GM12878 (cell line): ENCODE data around the gene STX1B. TPM values are rescaled to one million over a fixed set of nuclear protein-coding genes. Genes with fewer than 3 reads are reported as not detected.

ENCODE experiments used
- ATAC-seq: fragments of 200-7000 bp; cut with Tn5 transposase; 3 replicates; pipeline ENCODE4 v1.9.1; 2020; ENCODE audit warnings: mild to moderate bottlenecking, moderate library complexity
- BruUV-seq: library from RNA; stranded (reverse); fragments of 400-500 nt; replicated peaks from 2 replicates; lab custom pipeline; 2021; lab: Mats Ljungman, UMichigan
- CTCF ChIA-PET: fragments of 300-600 bp; sonication (Branson Sonifier 250); formaldehyde crosslinking; extraction: SDS; loops from one replicate; lab custom pipeline; 2021; ENCODE audit warnings: inconsistent platforms; lab: Yijun Ruan, JAX
- POLR2A ChIA-PET: fragments of 350-600 bp; formaldehyde crosslinking; extraction: SDS; loops from one replicate; lab custom pipeline; 2021; ENCODE audit warnings: inconsistent platforms; lab: Charles Lee
- RAD21 ChIA-PET: fragments of 300-600 bp; sonication (Branson Sonifier 250); formaldehyde crosslinking; loops from one replicate; lab custom pipeline; 2023; ENCODE audit warnings: antibody characterized with exemption; ENCODE audit not compliant: unreplicated experiment; lab: Charles Lee
- SMC1A ChIA-PET: fragments of 300-600 bp; sonication (Branson Sonifier 250); formaldehyde crosslinking; loops from one replicate; lab custom pipeline; 2023; ENCODE audit not compliant: unreplicated experiment, uncharacterized antibody; lab: Charles Lee
- DNase-seq: peaks from one replicate; pipeline ENCODE4 v3.0.0-alpha.2; 2011; ENCODE audit warnings: low read depth, low spot score
- FAIRE-seq: peaks from 3 replicates; lab custom pipeline; 2011; peaks lifted over from hg19 to GRCh38; lab: Jason Lieb, UNC
- H2AFZ ChIP-seq: 2 replicates; pipeline ENCODE4 v1.6.0; 2011; ENCODE audit warnings: low read depth, low read length, control low read depth; ENCODE audit not compliant: control insufficient read depth
- H3K27ac ChIP-seq: 2 replicates; pipeline ENCODE4 v1.5.1; 2011; ENCODE audit warnings: control low read depth; ENCODE audit not compliant: control insufficient read depth, insufficient read depth
- H3K27me3 ChIP-seq, 2 experiments: replicated peaks in 1 of 2; 2 replicates each; pipeline versions ENCODE4 v1.6.0 to v1.6.1; 2011; ENCODE audit warnings: low read length in 1 of 2; ENCODE audit not compliant: control insufficient read depth in 2 of 2, insufficient read depth in 2 of 2
- H3K36me3 ChIP-seq, 2 experiments: 2 replicates each; pipeline ENCODE4 v1.5.1; 2011; ENCODE audit warnings: low read length in 1 of 2; ENCODE audit not compliant: control insufficient read depth in 2 of 2, insufficient read depth in 2 of 2
- H3K4me1 ChIP-seq: 2 replicates; pipeline ENCODE4 v1.6.1; 2011; ENCODE audit warnings: mild to moderate bottlenecking, low read length, moderate library complexity, mixed read lengths; ENCODE audit not compliant: control insufficient read depth, insufficient read depth
- H3K4me2 ChIP-seq: 2 replicates; pipeline ENCODE4 v1.6.0; 2011; ENCODE audit warnings: control low read depth; ENCODE audit not compliant: control insufficient read depth, insufficient read depth
- H3K4me3 ChIP-seq: fragments of 200-600 bp; sonication (generic); 2 replicates; pipeline ENCODE4 v1.5.1; 2016
- H3K79me2 ChIP-seq: 2 replicates; pipeline ENCODE4 v1.6.0; 2011; ENCODE audit warnings: low read length; ENCODE audit not compliant: control insufficient read depth, insufficient read depth
- H3K9ac ChIP-seq: 2 replicates; pipeline ENCODE4 v1.8.0; 2011; ENCODE audit warnings: low read length, control low read depth, mixed read lengths; ENCODE audit not compliant: control insufficient read depth, insufficient read depth
- H3K9me3 ChIP-seq: replicated peaks from 3 replicates; pipeline ENCODE4 v1.5.1; 2011; ENCODE audit warnings: mild to moderate bottlenecking, low read length; ENCODE audit not compliant: control insufficient read depth, insufficient read depth
- H4K20me1 ChIP-seq: 2 replicates; pipeline ENCODE4 v1.6.0; 2011; ENCODE audit not compliant: control insufficient read depth, insufficient read depth
- BRCA1 ChIP-seq: IDR thresholded peaks from 2 replicates; pipeline ENCODE4 v1.6.1; 2011; ENCODE audit warnings: low read depth, low read length, improper control_type of control experiment
- CBFB ChIP-seq: IDR thresholded peaks from 2 replicates; pipeline ENCODE4 v1.6.1; 2016; ENCODE audit warnings: antibody characterized with exemption, low read depth
- CREM ChIP-seq: IDR thresholded peaks from 2 replicates; pipeline ENCODE4 v1.6.1; 2014; ENCODE audit warnings: antibody characterized with exemption, low read depth
- DPF2 ChIP-seq: fragments of 450-650 bp; IDR thresholded peaks from 2 replicates; pipeline ENCODE4 v1.6.1; 2017; ENCODE audit warnings: mild to moderate bottlenecking
- EGR1 ChIP-seq, 2 experiments: IDR thresholded peaks; 1 replicate in 1 of 2; 2 replicates in 1 of 2; pipeline ENCODE4 v1.6.1; 2011 to 2012; ENCODE audit warnings: low read depth in 2 of 2, low read length in 2 of 2, borderline replicate concordance in 1 of 2, mild to moderate bottlenecking in 1 of 2, moderate library complexity in 1 of 2
- HDGF ChIP-seq: fragments of 450-650 bp; IDR thresholded peaks from 2 replicates; pipeline ENCODE4 v1.6.1; 2016; ENCODE audit warnings: antibody characterized with exemption
- IKZF1 ChIP-seq: fragments of 450-650 bp; conservative IDR thresholded peaks from 2 replicates; pipeline ENCODE4 v1.6.1; 2017; ENCODE audit warnings: antibody characterized with exemption, mild to moderate bottlenecking
- MEF2B ChIP-seq: fragments of 450-650 bp; IDR thresholded peaks from 2 replicates; pipeline ENCODE4 v1.6.1; 2018; ENCODE audit warnings: mild to moderate bottlenecking, moderate library complexity; ENCODE audit not compliant: partially characterized antibody, poor library complexity, severe bottlenecking
- MTA2 ChIP-seq: fragments of 450-650 bp; IDR thresholded peaks from 2 replicates; pipeline ENCODE4 v1.6.1; 2016; ENCODE audit warnings: low read depth, mild to moderate bottlenecking, moderate library complexity
- MTA3 ChIP-seq: IDR thresholded peaks from 2 replicates; pipeline ENCODE4 v1.6.1; 2012; ENCODE audit warnings: low read length, inconsistent platforms, borderline replicate concordance
- NR2C1 ChIP-seq: fragments of 450-650 bp; IDR thresholded peaks from 2 replicates; pipeline ENCODE4 v1.6.1; 2017; ENCODE audit warnings: antibody characterized with exemption, mild to moderate bottlenecking, moderate library complexity
- NR2F1 ChIP-seq: fragments of 450-650 bp; conservative IDR thresholded peaks from 2 replicates; pipeline ENCODE4 v1.6.1; 2017; ENCODE audit warnings: mild to moderate bottlenecking
- PAX8 ChIP-seq: fragments of 450-650 bp; IDR thresholded peaks from 2 replicates; pipeline ENCODE4 v1.6.1; 2017; ENCODE audit warnings: mild to moderate bottlenecking, moderate library complexity
- POLR2AphosphoS5 ChIP-seq: IDR thresholded peaks from 2 replicates; pipeline ENCODE4 v1.6.1; 2011; ENCODE audit warnings: mild to moderate bottlenecking, low read length, inconsistent platforms
- SIX5 ChIP-seq: IDR thresholded peaks from 2 replicates; pipeline ENCODE4 v1.6.1; 2011; ENCODE audit warnings: mild to moderate bottlenecking, low read depth, low read length, moderate library complexity; ENCODE audit not compliant: severe bottlenecking
- SREBF2 ChIP-seq: IDR thresholded peaks from 2 replicates; pipeline ENCODE4 v1.6.1; 2012; ENCODE audit warnings: mild to moderate bottlenecking, low read length
- TCF12 ChIP-seq: IDR thresholded peaks from 2 replicates; pipeline ENCODE4 v1.6.1; 2011; ENCODE audit warnings: low read depth, mild to moderate bottlenecking, low read length
- TCF7 ChIP-seq: IDR thresholded peaks from 2 replicates; pipeline ENCODE4 v1.6.1; 2014; ENCODE audit warnings: antibody characterized with exemption, borderline replicate concordance
- WRNIP1 ChIP-seq: IDR thresholded peaks from 2 replicates; pipeline ENCODE4 v1.6.1; 2011; ENCODE audit warnings: low read depth, low read length, improper control_type of control experiment, borderline replicate concordance
- ZNF384 ChIP-seq: IDR thresholded peaks from 2 replicates; pipeline ENCODE4 v1.6.1; 2012; ENCODE audit warnings: low read depth, mild to moderate bottlenecking, low read length, improper control_type of control experiment, borderline replicate concordance
- WGBS: methylation state at CpG from one replicate; pipeline ENCODE4 v1.1.6; 2016; ENCODE audit warnings: low lambda C conversion rate; ENCODE audit not compliant: insufficient replicate concordance, insufficient coverage; ENCODE audit errors: missing lambda C conversion rate; 5-methylcytosine and 5-hydroxymethylcytosine counted together
- in situ Hi-C: fragments of 300-500 bp; cut with MboI; formaldehyde crosslinking; loops from 9 replicates; pipeline ENCODE4 v1.14.3; 2018; ENCODE audit warnings: mixed read lengths
- intact Hi-C: fragments of 100-400 bp; cut with micrococcal nuclease; formaldehyde crosslinking; loops from one replicate; pipeline ENCODE4 v1.14.2; 2022; ENCODE audit not compliant: unreplicated experiment
- polyA plus RNA-seq, 11 experiments: library from polyadenylated mRNA; depleted of rRNA in 4 of 11; unstranded in 6 of 11; stranded (reverse) in 5 of 11; fragments of >200 nt; fragmentation: Nextera tagmentation in 4 of 11; fragmentation: Illumina TruSeq in 1 of 11; extraction: Ambion mirVana in 4 of 11; extraction: Trizol in 1 of 11; gene quantifications; 1 replicate in 1 of 11; 2 replicates in 10 of 11; pipeline versions ENCODE4 v1.2.1 to v1.2.3, GENCODE V29; 2011 to 2016; ENCODE audit warnings: inconsistent platforms in 2 of 11, missing spikeins in 2 of 11, low read depth in 1 of 11
- total RNA-seq, 4 experiments: library from RNA; depleted of rRNA in 3 of 4; stranded (reverse); fragments of >200 nt in 3 of 4; fragmentation: Illumina TruSeq in 1 of 4; extraction: Trizol in 1 of 4; gene quantifications; 2 replicates each; pipeline versions ENCODE4 v1.2.1 to v1.2.3, GENCODE V29; 2013 to 2021
- TF ChIP-seq, protein P1 (sequence below): fragments of 450-650 bp; formaldehyde crosslinking; IDR thresholded peaks from 2 replicates; pipeline ENCODE4 v1.4.0; 2022; ENCODE audit warnings: mild to moderate bottlenecking, moderate library complexity
- TF ChIP-seq, protein P2 (sequence below): IDR thresholded peaks from 2 replicates; pipeline ENCODE4 v1.6.1; 2012; ENCODE audit warnings: low read depth, low read length, improper control_type of control experiment

STX1B gene
- total and polyA plus RNA-seq, 10 of the 15 experiments (the other 5 are each of a cell fraction or from before 2014, with no cell fraction given): 0.22 to 2.5 (median 1.1) TPM

DNA sequence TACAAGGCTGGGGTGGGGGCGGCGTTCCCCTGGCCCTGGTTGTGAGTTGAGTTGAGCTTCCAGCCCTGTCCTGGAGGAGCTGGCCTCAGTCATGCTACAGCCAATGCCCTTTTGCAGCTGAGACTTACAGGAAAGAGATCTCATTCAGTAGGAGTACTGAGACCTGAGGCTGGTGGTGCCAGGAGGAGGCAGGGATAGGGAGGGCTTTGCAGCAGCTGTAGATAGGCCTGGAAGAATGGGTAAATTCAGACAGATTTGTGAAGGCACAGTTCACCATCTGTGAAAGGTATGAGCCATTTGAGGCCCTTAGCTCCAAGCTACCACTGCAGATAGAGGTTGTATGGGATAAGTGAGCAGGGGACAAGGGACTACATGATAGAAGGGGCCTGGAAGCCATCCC, 28.6 kb upstream of the STX1B start (continued):
- TF ChIP-seq NR2C1: no peak
- no peak for TF ChIP-seq DPF2
- TF ChIP-seq ZNF384: no peak
- TF ChIP-seq SREBF2: no peak
- no peak for TF ChIP-seq WRNIP1
- TF ChIP-seq MTA3: no peak
- TF ChIP-seq NR2F1: no peak
- TF ChIP-seq TCF12: no peak
- TF ChIP-seq IKZF1: no peak

DNA sequence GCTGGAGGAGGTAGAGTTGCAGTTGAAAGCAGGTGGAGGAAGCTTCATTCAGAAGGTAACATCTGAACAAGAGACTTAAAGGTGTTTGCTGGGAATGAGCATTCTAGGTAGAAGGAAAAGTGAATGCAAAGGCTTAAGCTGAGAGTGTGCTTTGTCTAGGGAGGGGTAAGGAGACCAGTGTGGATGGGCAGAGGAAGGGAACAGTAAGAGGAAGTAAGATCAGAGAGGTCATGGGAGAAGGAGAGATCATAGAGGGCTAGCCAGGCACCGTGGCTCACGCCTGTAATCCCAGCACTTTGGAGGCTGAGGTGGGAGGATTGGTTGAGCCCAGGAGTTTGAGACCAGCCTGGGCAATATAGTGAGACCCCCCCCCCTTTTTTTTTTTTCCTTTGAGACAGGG, 26.3 kb upstream of the STX1B start:
- H3K4me1 ChIP-seq: no peaks in the 10 kb centered on the region; the same call in 1 of the 2 replicates
- FAIRE-seq: no peak
- RAD21 ChIA-PET: no interaction called here
- H4K20me1 ChIP-seq: no peaks in the 10 kb centered on the region
- no peak for TF ChIP-seq EGR1 (IDR thresholded peaks at IDR 0.05; ENCODE audit: borderline replicate concordance in 1 of 2, low read depth in 2 of 2, low read length in 2 of 2)
- TF ChIP-seq TCF7: no peak
- TF ChIP-seq, protein P1, sequence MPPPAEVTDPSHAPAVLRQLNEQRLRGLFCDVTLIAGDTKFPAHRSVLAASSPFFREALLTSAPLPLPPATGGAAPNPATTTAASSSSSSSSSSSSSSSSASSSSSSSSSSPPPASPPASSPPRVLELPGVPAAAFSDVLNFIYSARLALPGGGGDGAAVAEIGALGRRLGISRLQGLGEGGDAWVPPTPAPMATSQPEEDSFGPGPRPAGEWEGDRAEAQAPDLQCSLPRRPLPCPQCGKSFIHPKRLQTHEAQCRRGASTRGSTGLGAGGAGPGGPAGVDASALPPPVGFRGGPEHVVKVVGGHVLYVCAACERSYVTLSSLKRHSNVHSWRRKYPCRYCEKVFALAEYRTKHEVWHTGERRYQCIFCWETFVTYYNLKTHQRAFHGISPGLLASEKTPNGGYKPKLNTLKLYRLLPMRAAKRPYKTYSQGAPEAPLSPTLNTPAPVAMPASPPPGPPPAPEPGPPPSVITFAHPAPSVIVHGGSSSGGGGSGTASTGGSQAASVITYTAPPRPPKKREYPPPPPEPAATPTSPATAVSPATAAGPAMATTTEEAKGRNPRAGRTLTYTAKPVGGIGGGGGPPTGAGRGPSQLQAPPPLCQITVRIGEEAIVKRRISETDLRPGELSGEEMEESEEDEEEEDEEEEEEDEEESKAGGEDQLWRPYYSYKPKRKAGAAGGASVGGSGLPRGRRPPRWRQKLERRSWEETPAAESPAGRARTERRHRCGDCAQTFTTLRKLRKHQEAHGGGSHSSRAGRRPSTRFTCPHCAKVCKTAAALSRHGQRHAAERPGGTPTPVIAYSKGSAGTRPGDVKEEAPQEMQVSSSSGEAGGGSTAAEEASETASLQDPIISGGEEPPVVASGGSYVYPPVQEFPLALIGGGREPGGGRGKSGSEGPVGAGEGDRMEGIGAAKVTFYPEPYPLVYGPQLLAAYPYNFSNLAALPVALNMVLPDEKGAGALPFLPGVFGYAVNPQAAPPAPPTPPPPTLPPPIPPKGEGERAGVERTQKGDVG (CRISPR knock-in tag): no peak
- no peak for TF ChIP-seq HDGF
- TF ChIP-seq PAX8: no peak
- no peak for TF ChIP-seq SIX5
- TF ChIP-seq CREM: no peak
- no peak for TF ChIP-seq MTA2
- TF ChIP-seq, protein P2, sequence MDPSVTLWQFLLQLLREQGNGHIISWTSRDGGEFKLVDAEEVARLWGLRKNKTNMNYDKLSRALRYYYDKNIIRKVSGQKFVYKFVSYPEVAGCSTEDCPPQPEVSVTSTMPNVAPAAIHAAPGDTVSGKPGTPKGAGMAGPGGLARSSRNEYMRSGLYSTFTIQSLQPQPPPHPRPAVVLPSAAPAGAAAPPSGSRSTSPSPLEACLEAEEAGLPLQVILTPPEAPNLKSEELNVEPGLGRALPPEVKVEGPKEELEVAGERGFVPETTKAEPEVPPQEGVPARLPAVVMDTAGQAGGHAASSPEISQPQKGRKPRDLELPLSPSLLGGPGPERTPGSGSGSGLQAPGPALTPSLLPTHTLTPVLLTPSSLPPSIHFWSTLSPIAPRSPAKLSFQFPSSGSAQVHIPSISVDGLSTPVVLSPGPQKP: no peak
- TF ChIP-seq MEF2B: no peak
- TF ChIP-seq POLR2AphosphoS5: no peak
- no peak for TF ChIP-seq BRCA1
- no peak for TF ChIP-seq CBFB
- TF ChIP-seq, all 136 proteins: peak for 0
- Histone ChIP-seq H3K4me3 (no peak overlapping the region), H3K27ac (no peak overlapping the region), H3K27me3 (no peaks in the 10 kb centered on the region), H3K9ac (no peak overlapping the region), H3K79me2 (peaks cover 7% of the 10 kb centered on the region), H2AFZ (no peak overlapping the region), H3K36me3 (peaks cover 1 to 14% of the 10 kb centered on the region in 2 experiments; a peak in 3 of 4 replicates), H3K4me2 (no peak overlapping the region), H3K9me3 (no peaks in the 10 kb centered on the region)
- 77% methylated on average over 2 of the region's 2 CpGs for WGBS
- ATAC-seq: no peak
- ChIA-PET CTCF (no interaction called here), SMC1A (no interaction called here), POLR2A (interaction anchor here (0.5 kb wide), 1 partner anchor 21 kb away, joined by 5 read pairs; no protein-coding TSS in a partner anchor)
- no peak for DNase-seq
- in situ Hi-C loops (no loop called here), intact Hi-C loops (no loop called here)
- BruUV-seq: no TSS peak
